ENCODE data around the gene IL12RB2. TPM values are rescaled to one million over a fixed set of nuclear protein-coding genes. Genes with fewer than 3 reads are reported as not detected.
"Not testable (repeated sequence)": the region's sequence is repeated elsewhere in the genome, so short reads cannot be mapped to it uniquely, and the experiment has no call there.

IL12RB2 gene
- polyA plus RNA-seq, 1 donor = 1.1 TPM

GRCh38 chr1:67414574-67414973 is 106.9 kb downstream of the IL12RB2 start:
- WGBS (ENCODE audit: insufficient coverage, low lambda C conversion rate) = no CpG with 5 or more reads among the region's 2 CpGs
- Histone ChIP-seq H3K36me3 (ENCODE audit: control insufficient read depth, insufficient read depth, low read length) (peaks cover 66% of the 10 kb centered on the region), H3K9me3 (ENCODE audit: control insufficient read depth, low read depth, low read length) (no peaks in the 10 kb centered on the region), H3K27me3 (ENCODE audit: control insufficient read depth, insufficient read depth, low read length) (no peaks in the 10 kb centered on the region), H3K4me1 (ENCODE audit: control insufficient read depth, insufficient read depth, low read length) (no peaks in the 10 kb centered on the region), H3K4me3 (ENCODE audit: low read length) (no peak overlapping the region), H3K27ac (ENCODE audit: low read length) (no peak overlapping the region)
- DNase-seq = no peak

GRCh38 chr1:67415041-67415440 is 107.4 kb downstream of the IL12RB2 start:
- H3K9me3 ChIP-seq (ENCODE audit: control insufficient read depth, low read depth, low read length) = no peaks in the 10 kb centered on the region
- no peak overlapping the region for H3K4me3 ChIP-seq (ENCODE audit: low read length)
- H3K4me1 ChIP-seq (ENCODE audit: control insufficient read depth, insufficient read depth, low read length) = no peaks in the 10 kb centered on the region
- WGBS (ENCODE audit: insufficient coverage, low lambda C conversion rate) = 100% methylated on average over 3 of the region's 13 CpGs
- no peak for DNase-seq
- no peaks in the 10 kb centered on the region for H3K27me3 ChIP-seq (ENCODE audit: control insufficient read depth, insufficient read depth, low read length)
- H3K36me3 ChIP-seq (ENCODE audit: control insufficient read depth, insufficient read depth, low read length) = peaks cover 66% of the 10 kb centered on the region
- no peak overlapping the region for H3K27ac ChIP-seq (ENCODE audit: low read length)

GRCh38 chr1:67417733-67418132 is 110.1 kb downstream of the IL12RB2 start:
- DNase-seq; H3K4me3 ChIP-seq (ENCODE audit: low read length); H3K9me3 ChIP-seq (ENCODE audit: control insufficient read depth, low read depth, low read length); H3K27ac ChIP-seq (ENCODE audit: low read length); H3K27me3 ChIP-seq (ENCODE audit: control insufficient read depth, insufficient read depth, low read length); H3K4me1 ChIP-seq (ENCODE audit: control insufficient read depth, insufficient read depth, low read length): not testable (repeated sequence)
- no CpG with 5 or more reads among the region's 4 CpGs for WGBS (ENCODE audit: insufficient coverage, low lambda C conversion rate)
- peaks cover 79% of the 10 kb centered on the region for H3K36me3 ChIP-seq (ENCODE audit: control insufficient read depth, insufficient read depth, low read length)

GRCh38 chr1:67418839-67419586 is 111.3 kb downstream of the IL12RB2 start:
- DNase-seq = no peak
- WGBS (ENCODE audit: insufficient coverage, low lambda C conversion rate) = 90% methylated on average over 2 of the region's 6 CpGs
- no peaks in the 10 kb centered on the region for H3K27me3 ChIP-seq (ENCODE audit: control insufficient read depth, insufficient read depth, low read length)
- H3K27ac ChIP-seq (ENCODE audit: low read length) = no peak overlapping the region
- peaks cover 82% of the 10 kb centered on the region for H3K36me3 ChIP-seq (ENCODE audit: control insufficient read depth, insufficient read depth, low read length)
- H3K4me1 ChIP-seq (ENCODE audit: control insufficient read depth, insufficient read depth, low read length) = no peaks in the 10 kb centered on the region
- H3K4me3 ChIP-seq (ENCODE audit: low read length) = no peak overlapping the region
- H3K9me3 ChIP-seq (ENCODE audit: control insufficient read depth, low read depth, low read length) = no peaks in the 10 kb centered on the region

- DNase-seq = no peak
- Histone ChIP-seq H3K4me3 (ENCODE audit: low read length) (no peak overlapping the region), H3K27ac (ENCODE audit: low read length) (no peak overlapping the region), H3K9me3 (ENCODE audit: control insufficient read depth, low read depth, low read length) (no peaks in the 10 kb centered on the region), H3K27me3 (ENCODE audit: control insufficient read depth, insufficient read depth, low read length) (no peaks in the 10 kb centered on the region), H3K36me3 (ENCODE audit: control insufficient read depth, insufficient read depth, low read length) (peaks cover 75% of the 10 kb centered on the region), H3K4me1 (ENCODE audit: control insufficient read depth, insufficient read depth, low read length) (peaks cover 4% of the 10 kb centered on the region)
Measured at GRCh38 chr1:67420835-67421492, 113.3 kb downstream of the IL12RB2 start.

- DNase-seq = no peak
- no peak overlapping the region for H3K27ac ChIP-seq (ENCODE audit: low read length)
- H3K27me3 ChIP-seq (ENCODE audit: control insufficient read depth, insufficient read depth, low read length) = no peaks in the 10 kb centered on the region
- no peaks in the 10 kb centered on the region for H3K9me3 ChIP-seq (ENCODE audit: control insufficient read depth, low read depth, low read length)
- H3K4me3 ChIP-seq (ENCODE audit: low read length) = peak overlapping the region; percentile 86
- H3K36me3 ChIP-seq (ENCODE audit: control insufficient read depth, insufficient read depth, low read length) = peaks cover 28% of the 10 kb centered on the region
- H3K4me1 ChIP-seq (ENCODE audit: control insufficient read depth, insufficient read depth, low read length) = peaks cover 5% of the 10 kb centered on the region
- WGBS (ENCODE audit: insufficient coverage, low lambda C conversion rate) = no CpG with 5 or more reads among the region's 2 CpGs
Measured at GRCh38 chr1:67427465-67427864, 119.8 kb downstream of the IL12RB2 start.

- peaks cover 5% of the 10 kb centered on the region for H3K4me1 ChIP-seq (ENCODE audit: control insufficient read depth, insufficient read depth, low read length)
- H3K27me3 ChIP-seq (ENCODE audit: control insufficient read depth, insufficient read depth, low read length) = no peaks in the 10 kb centered on the region
- H3K36me3 ChIP-seq (ENCODE audit: control insufficient read depth, insufficient read depth, low read length) = peaks cover 23% of the 10 kb centered on the region
- 0% methylated on average over 2 of the region's 3 CpGs for WGBS (ENCODE audit: insufficient coverage, low lambda C conversion rate)
- no peak for DNase-seq
- no peak overlapping the region for H3K27ac ChIP-seq (ENCODE audit: low read length)
- peak overlapping the region; percentile 86 for H3K4me3 ChIP-seq (ENCODE audit: low read length)
- H3K9me3 ChIP-seq (ENCODE audit: control insufficient read depth, low read depth, low read length) = no peaks in the 10 kb centered on the region
Measured at GRCh38 chr1:67427947-67428346, 120.3 kb downstream of the IL12RB2 start.

- Histone ChIP-seq H3K27ac (ENCODE audit: low read length) (peak overlapping the region; percentile 23), H3K4me1 (ENCODE audit: control insufficient read depth, insufficient read depth, low read length) (peaks cover 5% of the 10 kb centered on the region)
- WGBS (ENCODE audit: insufficient coverage, low lambda C conversion rate) = no CpG with 5 or more reads among the region's 25 CpGs
Measured at GRCh38 chr1:67429011-67429527, 121.4 kb downstream of the IL12RB2 start.

GRCh38 chr1:67429528-67430357 is 122.1 kb downstream of the IL12RB2 start:
- peak in 1 of 2 donors; percentile 57 for DNase-seq
- peaks cover 5% of the 10 kb centered on the region for H3K4me1 ChIP-seq (ENCODE audit: control insufficient read depth, insufficient read depth, low read length)
- WGBS (ENCODE audit: insufficient coverage, low lambda C conversion rate) = no CpG with 5 or more reads among the region's 69 CpGs

More at GRCh38 chr1:67429011-67429527, 121.4 kb downstream of the IL12RB2 start:
- Histone ChIP-seq H3K9me3 (ENCODE audit: control insufficient read depth, low read depth, low read length) (no peaks in the 10 kb centered on the region), H3K27me3 (ENCODE audit: control insufficient read depth, insufficient read depth, low read length) (no peaks in the 10 kb centered on the region), H3K36me3 (ENCODE audit: control insufficient read depth, insufficient read depth, low read length) (peaks cover 13% of the 10 kb centered on the region), H3K4me3 (ENCODE audit: low read length) (peak overlapping the region; percentile 86)
- peak in 1 of 2 donors; percentile 47 for DNase-seq

More at GRCh38 chr1:67429528-67430357, 122.1 kb downstream of the IL12RB2 start:
- H3K4me3 ChIP-seq (ENCODE audit: low read length) = peak overlapping the region; percentile 86
- no peaks in the 10 kb centered on the region for H3K27me3 ChIP-seq (ENCODE audit: control insufficient read depth, insufficient read depth, low read length)
- H3K36me3 ChIP-seq (ENCODE audit: control insufficient read depth, insufficient read depth, low read length) = peaks cover 9% of the 10 kb centered on the region
- peak overlapping the region; percentile 23 for H3K27ac ChIP-seq (ENCODE audit: low read length)
- H3K9me3 ChIP-seq (ENCODE audit: control insufficient read depth, low read depth, low read length) = no peaks in the 10 kb centered on the region

All from large intestine (tissue), 3 donors.